ENCODE results near the gene HMGA1.

Gene HMGA1

GRCh38 chr6:34232901-34233300, 3.8 kb upstream of the HMGA1 start:
- TF ChIP-seq TAF1 (IDR thresholded peaks at IDR 0.05; ENCODE audit: borderline replicate concordance, insufficient read depth, low read length): no peak
- no peak for TF ChIP-seq SIN3A (IDR thresholded peaks at IDR 0.05; ENCODE audit: borderline replicate concordance, insufficient read depth, low read length)
- no peak for TF ChIP-seq POLR2AphosphoS5 (IDR thresholded peaks at IDR 0.05; ENCODE audit: low read depth, low read length)
- no peak for TF ChIP-seq FOXP2 (optimal IDR thresholded peaks at IDR 0.05; ENCODE audit: borderline replicate concordance, extremely low read depth, extremely low read length, insufficient read depth)
- no peak for TF ChIP-seq REST (IDR thresholded peaks at IDR 0.05; ENCODE audit: insufficient read depth in 1 of 2, low read depth in 2 of 2, low read length in 2 of 2)

- TF ChIP-seq FOXP2 (optimal IDR thresholded peaks at IDR 0.05; ENCODE audit: borderline replicate concordance, extremely low read depth, extremely low read length, insufficient read depth) (no peak), REST (IDR thresholded peaks at IDR 0.05; ENCODE audit: insufficient read depth in 1 of 2, low read depth in 2 of 2, low read length in 2 of 2) (no peak), TAF1 (IDR thresholded peaks at IDR 0.05; ENCODE audit: borderline replicate concordance, insufficient read depth, low read length) (no peak), SIN3A (IDR thresholded peaks at IDR 0.05; ENCODE audit: borderline replicate concordance, insufficient read depth, low read length) (no peak), POLR2AphosphoS5 (IDR thresholded peaks at IDR 0.05; ENCODE audit: low read depth, low read length) (no peak)
Measured at GRCh38 chr6:34233867-34234266, 2.8 kb upstream of the HMGA1 start.

- TF ChIP-seq SIN3A (IDR thresholded peaks at IDR 0.05; ENCODE audit: borderline replicate concordance, insufficient read depth, low read length) (no peak), REST (IDR thresholded peaks at IDR 0.05; ENCODE audit: insufficient read depth in 1 of 2, low read depth in 2 of 2, low read length in 2 of 2) (no peak), FOXP2 (optimal IDR thresholded peaks at IDR 0.05; ENCODE audit: borderline replicate concordance, extremely low read depth, extremely low read length, insufficient read depth) (no peak), TAF1 (IDR thresholded peaks at IDR 0.05; ENCODE audit: borderline replicate concordance, insufficient read depth, low read length) (no peak)
Measured at GRCh38 chr6:34234667-34235306, 1.9 kb upstream of the HMGA1 start.

DNA sequence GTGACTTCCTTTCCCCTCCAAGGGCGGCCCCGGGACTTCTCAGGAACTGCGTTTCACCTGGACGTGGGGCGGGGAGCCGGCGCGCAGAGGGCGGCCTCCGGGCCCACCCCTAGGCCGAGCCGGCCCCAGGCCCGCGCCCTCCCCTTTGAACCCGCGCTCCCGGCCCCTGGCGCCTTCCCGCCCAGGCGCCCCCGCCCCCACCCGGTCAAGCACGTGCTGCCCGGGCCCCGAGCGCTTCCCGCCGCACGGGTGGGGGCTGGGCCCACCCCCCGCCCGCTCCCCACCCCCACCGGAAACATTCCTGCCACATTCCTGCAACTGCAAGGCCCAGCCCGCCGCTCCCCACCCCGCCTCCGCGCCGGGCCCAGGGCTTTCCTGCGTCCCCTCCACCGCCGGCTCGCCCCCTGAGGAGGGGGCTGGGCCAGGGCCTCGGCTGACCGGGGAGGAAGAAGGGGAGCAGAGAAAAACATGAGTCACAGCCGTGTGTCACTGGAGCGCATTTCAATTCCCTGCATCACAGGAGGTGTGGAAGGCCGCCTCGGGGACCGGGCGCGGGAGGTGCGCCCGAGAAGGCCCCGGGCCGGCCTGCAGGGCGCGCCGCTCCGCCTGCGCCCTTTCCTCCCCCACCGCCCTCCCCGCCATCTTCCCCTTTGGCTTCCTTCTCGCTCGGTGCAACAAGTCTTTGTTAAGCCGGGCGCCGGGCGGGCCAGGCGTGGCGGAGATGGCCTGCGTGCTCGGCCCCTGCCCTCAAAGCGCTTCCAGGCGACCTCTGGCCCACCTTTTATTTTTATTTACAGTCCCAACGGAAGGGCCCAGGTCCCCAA, 1.2 kb upstream of the HMGA1 start:
- TF ChIP-seq POLR2AphosphoS5 (IDR thresholded peaks at IDR 0.05; ENCODE audit: low read depth, low read length) (no peak), SIN3A (IDR thresholded peaks at IDR 0.05; ENCODE audit: borderline replicate concordance, insufficient read depth, low read length) (no peak), TAF1 (IDR thresholded peaks at IDR 0.05; ENCODE audit: borderline replicate concordance, insufficient read depth, low read length) (no peak), FOXP2 (optimal IDR thresholded peaks at IDR 0.05; ENCODE audit: borderline replicate concordance, extremely low read depth, extremely low read length, insufficient read depth) (no peak), REST (IDR thresholded peaks at IDR 0.05; ENCODE audit: insufficient read depth in 1 of 2, low read depth in 2 of 2, low read length in 2 of 2) (no peak)

All from PFSK-1 (cell line).